PC-3 (cell line): Measurements from ENCODE around the gene LAMB4.

Experiments
- CTCF ChIP-seq: fragments of 300-600 bp; sonication (generic); conservative IDR thresholded peaks from 2 replicates; pipeline ENCODE4 v1.5.1; 2017; ENCODE audit warnings: antibody characterized with exemption, low read depth, mild to moderate bottlenecking, low read length
- EZH2 ChIP-seq: fragments of 300-600 bp; sonication (generic); IDR thresholded peaks from one replicate; pipeline ENCODE4 v1.6.1; 2017; ENCODE audit warnings: antibody characterized with exemption, mild to moderate bottlenecking, low read length; ENCODE audit not compliant: unreplicated experiment

GRCh38 chr7:108014215-108014614, 115.9 kb downstream of the LAMB4 start:
- TF ChIP-seq CTCF (no peak), EZH2 (no peak)
